Fibroblast of skin of abdomen (primary cell): ENCODE results near the gene MINDY3.
"Not testable (repeated sequence)": the region's sequence is repeated elsewhere in the genome, so short reads cannot be mapped to it uniquely, and the experiment has no call there.

Experiments
- DNase-seq: peaks from one replicate; pipeline ENCODE4 v3.0.0-alpha.2; 2013

Gene MINDY3

GRCh38 chr10:15775513-15775912 lies 84.8 kb downstream of the MINDY3 start:
- peak; percentile 87 for DNase-seq

GRCh38 chr10:15774534-15774933 lies 85.8 kb downstream of the MINDY3 start:
- DNase-seq = not testable (repeated sequence)

GRCh38 chr10:15764892-15765454 lies 95.3 kb downstream of the MINDY3 start:
- DNase-seq = no peak

GRCh38 chr10:15763006-15763405 lies 97.3 kb downstream of the MINDY3 start:
- DNase-seq = no peak

- DNase-seq = not testable (repeated sequence)
Measured at GRCh38 chr10:15762239-15762638, 98.1 kb downstream of the MINDY3 start.

GRCh38 chr10:15761224-15761623 lies 99.1 kb downstream of the MINDY3 start:
- not testable (repeated sequence) for DNase-seq

- peak; percentile 67 for DNase-seq
Measured at GRCh38 chr10:15760681-15761080, 99.6 kb downstream of the MINDY3 start.

GRCh38 chr10:15759265-15759664 lies 101.0 kb downstream of the MINDY3 start:
- DNase-seq = no peak

- DNase-seq = no peak
Measured at GRCh38 chr10:15758618-15759017, 101.7 kb downstream of the MINDY3 start.

- no peak for DNase-seq
Measured at GRCh38 chr10:15754937-15755336, 105.4 kb downstream of the MINDY3 start.

- no peak for DNase-seq
Measured at GRCh38 chr10:15751046-15751445, 109.3 kb downstream of the MINDY3 start.

GRCh38 chr10:15748126-15748525 lies 112.2 kb downstream of the MINDY3 start:
- peak; percentile 54 for DNase-seq

- DNase-seq = no peak
Measured at GRCh38 chr10:15747632-15748031, 112.7 kb downstream of the MINDY3 start.

GRCh38 chr10:15745751-15746150 lies 114.6 kb downstream of the MINDY3 start:
- peak; percentile 87 for DNase-seq

GRCh38 chr10:15744217-15744865 lies 116.0 kb downstream of the MINDY3 start:
- DNase-seq = peak; percentile 32

GRCh38 chr10:15743443-15743842 lies 116.9 kb downstream of the MINDY3 start:
- no peak for DNase-seq

- peak; percentile 32 for DNase-seq
Measured at GRCh38 chr10:15742836-15743235, 117.5 kb downstream of the MINDY3 start.

GRCh38 chr10:15742102-15742501 lies 118.2 kb downstream of the MINDY3 start:
- DNase-seq = no peak

GRCh38 chr10:15741581-15741980 lies 118.7 kb downstream of the MINDY3 start:
- DNase-seq = no peak

GRCh38 chr10:15740261-15740660 lies 120.0 kb downstream of the MINDY3 start:
- DNase-seq = no peak

GRCh38 chr10:15739254-15739970 lies 120.9 kb downstream of the MINDY3 start:
- no peak for DNase-seq

GRCh38 chr10:15738270-15738925 lies 121.9 kb downstream of the MINDY3 start:
- peak; percentile 36 for DNase-seq

GRCh38 chr10:15737656-15738055 lies 122.7 kb downstream of the MINDY3 start:
- DNase-seq = no peak
